ENCODE measurements around the gene VAV3. TPM values are rescaled to one million over a fixed set of nuclear protein-coding genes. Genes with fewer than 3 reads are reported as not detected.

The VAV3 gene
- total and polyA plus RNA-seq, 10 donors = 10.5 to 63.0 (median 38.8) TPM

GRCh38 chr1:107526524-107527198 is 438.3 kb downstream of the VAV3 start:
- Histone ChIP-seq H3K4me3 (no peak overlapping the region), H3K36me3 (no peaks in the 10 kb centered on the region), H3K27ac (no peak overlapping the region), H3K27me3 (replicated peaks in 1 of 7) (no peaks in the 10 kb centered on the region), H3K9me3 (no peaks in the 10 kb centered on the region), H3K4me1 (peaks cover 0 to 3% (median 0%) of the 10 kb centered on the region in 6 donors)
- intact Hi-C loops (cut with DNase I; ENCODE audit: low total_unique reads) = loop anchor here (5.0 kb wide), 1 partner anchor 94 kb away; no protein-coding TSS in a partner anchor
- TF ChIP-seq POLR2AphosphoS5 (IDR thresholded peaks at IDR 0.05) = no peak
- no peak for TF ChIP-seq POLR2A (IDR thresholded peaks at IDR 0.05)
- TF ChIP-seq CTCF (IDR thresholded peaks at IDR 0.05 in 8 of 11, conservative IDR thresholded peaks at IDR 0.05 in 3 of 11) = no peak
- DNase-seq = no peak
- 52 to 59% (median 57%) methylated on average over 2 of the region's 2 CpGs for WGBS, 5 donors

DNA sequence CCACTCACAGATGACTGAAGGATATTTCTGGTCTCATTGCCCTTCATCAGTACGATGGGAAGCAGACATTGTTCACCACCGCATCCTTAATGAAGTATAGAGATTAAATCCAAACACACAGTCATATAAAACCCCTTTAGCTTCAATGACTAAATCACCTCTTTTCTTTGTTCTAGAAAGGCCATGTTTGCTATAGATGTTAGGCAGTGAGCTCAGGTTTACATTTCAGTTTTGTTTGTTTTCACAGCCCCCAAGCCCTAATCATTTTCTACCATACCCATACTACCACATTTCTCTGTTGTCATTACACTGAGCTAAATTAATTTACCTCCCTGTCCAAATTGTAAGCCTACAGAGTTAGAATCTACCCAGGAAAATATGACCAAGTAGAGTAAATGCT is 439.0 kb downstream of the VAV3 start:
- DNase-seq = no peak
- 93 to 98% (median 96%) methylated on average over 2 of the region's 2 CpGs for WGBS, 5 donors
- intact Hi-C loops (cut with DNase I; ENCODE audit: low total_unique reads) = loop anchor here (5.0 kb wide), 1 partner anchor 94 kb away; no protein-coding TSS in a partner anchor

GRCh38 chr1:107525145-107525544 is 439.8 kb downstream of the VAV3 start:
- no peak for TF ChIP-seq POLR2A (IDR thresholded peaks at IDR 0.05)
- TF ChIP-seq POLR2AphosphoS5 (IDR thresholded peaks at IDR 0.05) = no peak
- TF ChIP-seq CTCF (IDR thresholded peaks at IDR 0.05 in 8 of 11, conservative IDR thresholded peaks at IDR 0.05 in 3 of 11) = no peak
- intact Hi-C loops (cut with DNase I; ENCODE audit: low total_unique reads) = loop anchor here (5.0 kb wide), 1 partner anchor 93 kb away; no protein-coding TSS in a partner anchor
- H3K4me1 ChIP-seq = peaks cover 0 to 3% (median 0%) of the 10 kb centered on the region in 6 donors

More for the DNA sequence above, 439.0 kb downstream of the VAV3 start:
- H3K4me3 ChIP-seq = no peak overlapping the region
- TF ChIP-seq POLR2AphosphoS5 (IDR thresholded peaks at IDR 0.05) (no peak), POLR2A (IDR thresholded peaks at IDR 0.05) (no peak), CTCF (IDR thresholded peaks at IDR 0.05 in 8 of 11, conservative IDR thresholded peaks at IDR 0.05 in 3 of 11) (no peak)
- H3K4me1 ChIP-seq = peaks cover 0 to 3% (median 0%) of the 10 kb centered on the region in 6 donors
- no peaks in the 10 kb centered on the region for H3K9me3 ChIP-seq
- H3K36me3 ChIP-seq = no peaks in the 10 kb centered on the region
- H3K27me3 ChIP-seq (replicated peaks in 1 of 7) = no peaks in the 10 kb centered on the region
- H3K27ac ChIP-seq = no peak overlapping the region

DNA sequence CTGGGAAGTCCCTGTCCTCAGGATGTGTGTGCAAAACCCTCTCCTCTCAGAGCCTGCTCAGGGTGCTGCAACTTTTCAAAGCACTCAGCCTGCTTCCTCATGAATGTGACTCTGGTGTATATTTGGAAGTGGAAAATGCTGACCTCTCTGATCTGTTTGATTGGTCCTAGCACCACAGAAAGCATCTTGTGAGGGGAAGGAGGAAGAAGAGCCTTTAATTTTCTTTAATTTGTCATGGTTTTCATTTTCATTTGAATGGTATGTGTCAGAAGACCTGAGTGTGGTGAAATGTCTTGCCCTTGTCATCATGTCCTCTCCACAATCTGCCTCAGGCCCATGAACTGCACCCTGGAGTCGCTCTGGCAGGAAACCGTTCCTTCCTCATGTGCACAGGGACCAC is 440.7 kb downstream of the VAV3 start:
- Histone ChIP-seq H3K4me3 (no peak overlapping the region), H3K9me3 (no peaks in the 10 kb centered on the region), H3K4me1 (no peaks in the 10 kb centered on the region), H3K27ac (no peak overlapping the region), H3K36me3 (no peaks in the 10 kb centered on the region), H3K27me3 (replicated peaks in 1 of 7) (no peaks in the 10 kb centered on the region)
- intact Hi-C loops (cut with DNase I; ENCODE audit: low total_unique reads) = no loop called here
- no peak for DNase-seq
- TF ChIP-seq POLR2AphosphoS5 (IDR thresholded peaks at IDR 0.05) (no peak), CTCF (IDR thresholded peaks at IDR 0.05 in 8 of 11, conservative IDR thresholded peaks at IDR 0.05 in 3 of 11) (no peak), POLR2A (IDR thresholded peaks at IDR 0.05) (no peak)
- 45 to 79% (median 72%) methylated on average over 2 of the region's 2 CpGs for WGBS, 5 donors

More at GRCh38 chr1:107525145-107525544, 439.8 kb downstream of the VAV3 start:
- Histone ChIP-seq H3K27me3 (replicated peaks in 1 of 7) (no peaks in the 10 kb centered on the region), H3K27ac (no peak overlapping the region), H3K4me3 (no peak overlapping the region), H3K36me3 (no peaks in the 10 kb centered on the region), H3K9me3 (no peaks in the 10 kb centered on the region)
- DNase-seq = no peak
- WGBS, 5 donors = 93 to 98% (median 96%) methylated on average over 1 of the region's 1 CpG

Measured in spleen (tissue), 11 donors.